ENCODE measurements around the gene MIER1. TPM values are rescaled to one million over a fixed set of nuclear protein-coding genes. Genes with fewer than 3 reads are reported as not detected.

MIER1 gene
- total RNA-seq, 1 experiment from 2014 or later, result 33.7 TPM

DNA sequence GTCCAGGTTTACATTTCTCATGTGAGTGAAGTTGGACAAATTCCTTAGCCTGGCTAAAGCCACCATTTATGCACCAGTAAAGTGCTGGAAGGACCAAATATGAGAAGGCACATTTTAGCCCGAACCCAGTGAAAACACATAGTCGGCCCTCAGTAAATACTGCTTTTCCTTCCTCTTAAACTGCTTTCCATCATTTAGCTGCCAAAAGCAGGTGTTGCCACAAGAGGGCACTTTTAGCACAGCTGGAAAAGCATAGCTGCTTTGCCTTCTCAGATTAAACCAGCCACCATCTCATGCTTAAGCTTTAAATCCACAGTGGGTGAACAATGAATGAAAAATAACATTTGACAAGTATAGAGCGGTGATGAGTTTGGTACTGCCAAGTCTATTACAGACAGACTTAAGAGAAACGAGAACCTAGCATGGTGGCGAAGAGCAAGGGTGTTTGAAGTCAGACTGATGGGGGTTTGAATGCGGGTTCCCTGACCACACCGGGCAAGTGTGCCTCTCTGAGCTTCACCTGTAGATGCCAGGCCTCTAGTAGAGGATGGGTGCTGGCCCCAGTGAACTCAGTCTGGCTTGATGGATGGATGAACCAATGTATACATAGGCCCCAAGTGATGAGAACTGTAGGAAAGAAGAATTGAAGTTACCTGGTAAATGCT lies 71.4 kb downstream of the MIER1 start:
- no peaks in the 10 kb centered on the region for H3K27me3 ChIP-seq (ENCODE audit: control insufficient read depth, insufficient read depth, low read length)
- TF ChIP-seq CTCF (IDR thresholded peaks at IDR 0.05) (peak; percentile 88), POLR2AphosphoS5 (IDR thresholded peaks at IDR 0.05; ENCODE audit: low read depth, low read length) (no peak), REST (IDR thresholded peaks at IDR 0.05; ENCODE audit: insufficient read depth in 1 of 2, low read depth in 2 of 2, low read length in 1 of 2) (no peak), SIN3A (IDR thresholded peaks at IDR 0.05; ENCODE audit: borderline replicate concordance, insufficient read depth, low read depth, low read length) (no peak), TCF7L2 (IDR thresholded peaks at IDR 0.05; ENCODE audit: low read depth, low read length) (no peak)
- no peaks in the 10 kb centered on the region for H3K4me1 ChIP-seq (ENCODE audit: control insufficient read depth, insufficient read depth, low read length)
- CTCF ChIA-PET, result interaction anchor here (0.9 to 2.1 kb wide), 3 partner anchors 149 to 215 kb away, joined by 3 to 18 read pairs (median 11); no protein-coding TSS in a partner anchor
- DNase-seq (ENCODE audit: low read depth, low spot score) (peak; percentile 71), ATAC-seq (peak; percentile 87)
- POLR2A ChIA-PET, result no interaction called here
- no TSS peak for BruUV-seq (replicated peaks)
- H3K4me3 ChIP-seq (ENCODE audit: low read depth in 2 of 2, low read length in 2 of 2), result no peak overlapping the region
- H3K9me3 ChIP-seq (ENCODE audit: control insufficient read depth, insufficient read depth, low read depth, low read length), result no peaks in the 10 kb centered on the region
- no peak overlapping the region for H3K27ac ChIP-seq (ENCODE audit: low read length)
- in situ Hi-C loops (cut with HindIII; ENCODE audit: low pct_unique_long_range_greater_than_20kb, low sequenced_read_pairs) (no loop called here), intact Hi-C loops (cut with micrococcal nuclease; ENCODE audit: unreplicated experiment) (loop anchor here (1.0 to 10.0 kb wide), 4 partner anchors 153 to 509 kb away; no protein-coding TSS in a partner anchor)
- no peaks in the 10 kb centered on the region for H3K36me3 ChIP-seq (ENCODE audit: control insufficient read depth, insufficient read depth, low read length)

- intact Hi-C loops (cut with micrococcal nuclease; ENCODE audit: unreplicated experiment), result loop anchor here (5.0 to 10.0 kb wide), 3 partner anchors 213 to 506 kb away; no protein-coding TSS in a partner anchor
- Histone ChIP-seq H3K27ac (ENCODE audit: low read length) (no peak overlapping the region), H3K9me3 (ENCODE audit: control insufficient read depth, insufficient read depth, low read depth, low read length) (no peaks in the 10 kb centered on the region), H3K4me1 (ENCODE audit: control insufficient read depth, insufficient read depth, low read length) (no peaks in the 10 kb centered on the region), H3K27me3 (ENCODE audit: control insufficient read depth, insufficient read depth, low read length) (no peaks in the 10 kb centered on the region), H3K36me3 (ENCODE audit: control insufficient read depth, insufficient read depth, low read length) (no peaks in the 10 kb centered on the region), H3K4me3 (ENCODE audit: low read depth in 2 of 2, low read length in 2 of 2) (no peak overlapping the region)
- in situ Hi-C loops (cut with HindIII; ENCODE audit: low pct_unique_long_range_greater_than_20kb, low sequenced_read_pairs), result no loop called here
- DNase-seq (ENCODE audit: low read depth, low spot score), result no peak
- TF ChIP-seq TCF7L2 (IDR thresholded peaks at IDR 0.05; ENCODE audit: low read depth, low read length) (no peak), CTCF (IDR thresholded peaks at IDR 0.05) (no peak), POLR2AphosphoS5 (IDR thresholded peaks at IDR 0.05; ENCODE audit: low read depth, low read length) (no peak), SIN3A (IDR thresholded peaks at IDR 0.05; ENCODE audit: borderline replicate concordance, insufficient read depth, low read depth, low read length) (no peak), REST (IDR thresholded peaks at IDR 0.05; ENCODE audit: insufficient read depth in 1 of 2, low read depth in 2 of 2, low read length in 1 of 2) (no peak)
- no TSS peak for BruUV-seq (replicated peaks)
- ChIA-PET CTCF (interaction anchor here (0.6 kb wide), 1 partner anchor 168 kb away, joined by 3 read pairs; no protein-coding TSS in a partner anchor), POLR2A (no interaction called here)
- ATAC-seq, result no peak
Observed at GRCh38 chr1:66998972-66999371, 74.2 kb downstream of the MIER1 start.
